NCI-H510A treated with DMSO at 0.1 percent for 48 hours (cell line): Measurements from ENCODE around the gene MMUT.
"Not testable (repeated sequence)": the region's sequence is repeated elsewhere in the genome, so short reads cannot be mapped to it uniquely, and the experiment has no call there.

ENCODE experiments used
- DNase-seq: peaks from one replicate; lab custom pipeline; 2025; lab: John Stamatoyannopoulos, UW

Gene MMUT

DNA sequence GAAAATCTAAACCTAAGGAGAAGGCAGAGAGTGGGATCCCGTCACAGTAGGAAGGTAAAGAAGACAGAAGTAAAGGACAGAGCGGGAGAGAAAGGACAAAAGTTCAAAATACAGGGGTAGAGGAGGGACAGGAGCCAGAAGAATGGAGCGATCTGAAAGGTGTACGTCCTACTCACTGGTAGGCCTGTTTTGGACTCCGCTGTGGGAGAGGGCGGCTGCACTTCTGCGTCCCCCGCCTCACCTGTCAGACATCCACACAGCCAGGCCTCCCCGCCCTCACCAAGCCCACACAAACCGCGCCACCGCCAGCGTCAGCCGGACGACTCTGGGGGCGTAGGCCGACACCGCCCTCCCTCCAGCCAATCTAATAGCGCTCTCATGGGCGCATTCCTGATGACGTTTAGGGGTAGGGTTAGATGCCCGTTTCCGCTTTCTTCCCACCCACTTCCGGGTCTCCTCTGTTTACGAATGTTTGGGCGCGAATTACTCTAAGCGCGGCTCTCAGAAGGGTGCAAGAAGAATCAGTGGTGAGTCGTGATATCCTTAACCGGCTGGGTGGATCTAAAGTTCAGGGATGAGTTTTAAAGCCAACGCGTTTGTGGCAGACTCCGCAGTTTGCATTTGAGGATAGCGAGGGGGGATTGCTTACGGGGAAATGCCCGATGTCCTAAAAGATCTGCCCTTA is at the start of gene MMUT, which contains the start of gene CENPQ:
TSS of gene MMUT (minus strand) at position 327 of the 685 bp plus-strand sequence. CDS start 3,787 bp downstream, outside the sequence.
TSS of gene CENPQ (plus strand) at position 444 of the 685 bp plus-strand sequence. CDS start 6,807 bp downstream, outside the sequence.
- DNase-seq = peak; percentile 96

DNA sequence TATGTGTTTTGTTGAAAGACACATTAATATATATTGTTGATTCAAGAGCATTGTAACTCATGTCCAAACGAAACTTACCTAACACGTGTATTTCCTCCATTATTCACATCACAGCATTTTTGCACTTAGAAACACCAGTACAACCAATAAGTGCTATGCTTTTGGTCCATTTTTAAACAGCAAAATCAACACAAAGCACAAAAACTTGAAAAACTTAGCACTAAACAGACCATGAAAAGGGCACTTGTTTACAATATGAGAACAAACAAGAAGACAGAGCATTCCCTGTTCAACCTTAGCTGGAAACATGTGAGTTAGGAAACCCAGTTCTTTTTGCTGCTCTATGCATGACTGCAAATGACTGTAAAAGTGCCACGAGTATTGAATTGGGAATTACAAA is 46.3 kb upstream of the MMUT start:
- DNase-seq = no peak

DNA sequence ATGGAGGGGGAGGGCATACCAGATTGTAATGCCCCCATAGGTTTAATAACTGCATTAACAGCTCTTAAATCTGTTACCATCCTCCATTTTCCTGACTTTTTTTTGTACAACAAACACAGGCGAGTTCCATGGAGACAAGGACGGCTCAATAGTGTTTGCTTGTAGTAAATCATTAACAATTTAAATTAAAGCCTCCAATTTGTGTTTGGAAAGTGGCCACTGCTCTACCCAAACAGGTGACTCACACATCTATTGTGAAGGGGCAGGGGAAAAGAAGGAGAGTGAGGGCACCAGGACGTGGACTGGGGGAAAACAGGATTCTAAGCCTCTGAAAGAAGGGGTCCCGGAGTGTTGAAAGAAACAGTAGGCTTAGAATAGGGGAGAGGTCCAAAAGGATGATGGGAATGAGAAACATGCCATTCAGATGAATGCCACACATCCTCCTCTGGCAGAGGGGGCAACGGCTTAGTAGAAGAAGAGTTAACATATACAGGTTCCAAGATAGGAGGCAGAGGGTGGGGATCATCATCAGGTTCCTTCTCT is 43.6 kb upstream of the MMUT start:
- DNase-seq = no peak

DNA sequence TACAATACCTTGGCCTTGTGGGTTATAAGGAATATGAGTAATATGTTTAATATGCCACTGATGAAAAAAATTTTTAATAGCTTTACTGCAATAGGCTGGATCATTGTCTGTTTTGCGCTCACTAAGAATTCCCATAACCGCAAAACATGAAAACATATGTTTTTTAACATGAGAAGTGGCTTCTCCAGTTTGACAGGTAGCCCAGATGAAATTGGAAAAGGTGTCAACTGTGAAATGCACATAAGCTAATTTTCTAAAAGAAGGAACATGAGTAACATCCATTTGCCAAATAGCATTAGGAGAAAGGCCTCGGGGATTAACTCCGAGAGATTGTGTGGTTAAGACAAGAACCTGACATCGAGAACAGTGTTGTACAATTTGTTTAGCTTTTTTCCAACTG is 41.6 kb upstream of the MMUT start:
- no peak for DNase-seq

DNA sequence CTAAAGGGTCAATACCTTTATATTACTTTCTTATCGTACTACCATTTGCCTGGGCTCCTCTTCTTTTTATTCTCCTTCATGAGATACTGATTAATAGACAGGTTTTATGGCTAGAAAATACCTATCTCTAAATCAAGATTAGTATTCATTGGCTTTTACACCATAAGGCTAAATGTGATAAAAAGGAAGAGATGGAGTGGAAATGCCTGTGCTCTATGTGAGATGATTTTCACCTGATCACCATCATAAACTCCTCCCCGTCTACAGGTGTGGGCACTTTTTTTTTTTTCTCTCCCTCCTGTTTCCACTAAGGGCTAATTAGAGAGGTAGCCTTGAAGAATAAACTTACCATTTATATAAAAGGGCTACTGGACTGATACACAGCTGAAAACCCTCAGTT is 36.6 kb upstream of the MMUT start, which contains the start of gene GLYATL3:
TSS of gene GLYATL3 (plus strand) at position 301 of the 400 bp plus-strand sequence. CDS start 12,068 bp downstream, outside the sequence.
- DNase-seq = no peak

DNA sequence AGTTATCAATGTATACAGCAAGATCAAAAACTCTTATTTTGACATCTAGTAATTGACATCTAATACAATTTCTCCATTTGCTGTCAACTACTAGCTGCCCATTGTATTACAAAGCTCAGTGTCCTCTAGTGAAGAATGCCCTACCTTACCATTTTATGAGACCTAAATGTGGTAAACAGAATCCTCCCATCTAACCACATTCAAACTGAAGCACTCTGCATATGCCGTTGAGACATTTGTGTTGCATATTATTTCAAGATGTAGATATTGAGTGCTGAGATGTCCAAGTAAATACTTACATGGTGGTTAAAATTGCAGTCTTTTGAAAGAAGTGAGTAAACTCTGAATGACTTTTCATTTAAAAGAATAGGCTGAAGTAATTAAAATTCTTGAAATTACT is 36.1 kb upstream of the MMUT start:
- no peak for DNase-seq

DNA sequence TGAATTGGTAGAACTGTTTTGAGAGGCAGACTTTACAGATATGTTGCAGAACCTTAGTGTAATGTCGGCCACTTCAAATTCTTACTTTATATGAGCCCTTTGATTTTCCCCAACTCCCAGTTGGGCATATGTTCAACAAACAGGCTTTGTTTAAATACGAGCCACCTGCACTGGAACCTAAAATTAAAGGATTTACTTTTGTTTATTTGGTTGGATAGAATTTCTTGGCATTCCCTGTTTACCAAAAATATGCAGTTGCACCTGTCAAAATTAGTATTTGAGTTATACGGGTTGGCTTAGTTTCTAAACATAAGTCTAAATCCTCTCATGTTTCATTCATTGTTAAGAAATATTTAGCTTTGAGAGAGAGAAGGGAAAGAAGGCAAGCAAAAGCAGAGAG is 34.3 kb upstream of the MMUT start:
- no peak for DNase-seq

DNA sequence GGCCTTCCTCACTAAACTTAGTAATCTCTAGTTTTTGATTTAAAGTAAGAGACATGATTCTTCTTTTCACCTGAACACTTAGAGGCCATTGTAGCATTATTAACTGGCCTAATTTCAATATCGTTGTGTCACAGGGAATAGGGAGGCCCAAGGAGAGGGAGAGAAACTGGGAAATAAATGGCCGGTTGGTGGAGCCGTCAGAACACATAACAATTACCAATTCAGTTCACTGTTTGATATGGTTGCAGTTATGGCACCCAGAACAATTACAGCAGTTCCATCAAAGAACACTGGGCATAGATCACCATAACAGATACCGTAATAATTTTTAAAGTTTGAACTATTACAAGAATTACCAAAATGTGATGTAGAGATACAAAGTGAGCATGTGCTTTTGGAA is 27.6 kb upstream of the MMUT start:
- no peak for DNase-seq

DNA sequence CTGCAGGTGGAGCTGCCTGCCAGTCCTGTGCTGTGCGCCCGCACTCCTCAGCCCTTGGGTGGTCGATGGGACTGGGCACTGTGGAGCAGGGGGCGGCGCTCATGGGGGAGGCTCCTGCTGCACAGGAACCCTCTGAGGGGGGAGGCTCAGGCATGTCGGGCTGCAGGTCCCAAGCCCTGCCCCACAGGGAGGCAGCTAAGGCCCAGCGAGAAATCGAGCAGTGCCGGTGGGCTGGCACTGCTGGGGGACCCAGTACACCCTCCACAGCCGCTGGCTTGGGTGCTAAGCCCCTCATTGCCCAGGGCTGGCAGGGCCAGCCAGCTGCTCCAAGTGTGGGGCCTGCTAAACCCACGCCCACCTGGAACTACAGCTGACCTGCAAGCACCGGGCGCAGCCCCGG is 20.3 kb upstream of the MMUT start:
- DNase-seq = not testable (repeated sequence)

DNA sequence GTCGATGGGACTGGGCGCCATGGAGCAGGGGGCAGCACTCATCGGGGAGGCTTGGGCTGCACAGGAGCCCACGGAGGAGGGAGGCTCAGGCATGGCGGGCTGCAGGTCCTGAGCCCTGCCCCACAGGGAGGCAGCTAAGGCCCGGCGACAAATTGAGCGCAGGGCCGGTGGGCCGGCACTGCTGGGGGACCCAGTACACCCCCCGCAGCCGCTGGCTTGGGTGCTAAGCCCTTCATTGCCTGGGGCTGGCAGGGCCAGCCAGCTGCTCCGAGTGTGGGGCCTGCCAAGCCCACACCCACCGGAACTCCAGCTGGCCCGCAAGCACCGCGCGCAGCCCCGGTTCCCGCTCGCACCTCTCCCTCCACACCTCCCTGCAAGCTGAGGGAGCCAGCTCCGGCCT is 18.8 kb upstream of the MMUT start:
- not testable (repeated sequence) for DNase-seq

DNA sequence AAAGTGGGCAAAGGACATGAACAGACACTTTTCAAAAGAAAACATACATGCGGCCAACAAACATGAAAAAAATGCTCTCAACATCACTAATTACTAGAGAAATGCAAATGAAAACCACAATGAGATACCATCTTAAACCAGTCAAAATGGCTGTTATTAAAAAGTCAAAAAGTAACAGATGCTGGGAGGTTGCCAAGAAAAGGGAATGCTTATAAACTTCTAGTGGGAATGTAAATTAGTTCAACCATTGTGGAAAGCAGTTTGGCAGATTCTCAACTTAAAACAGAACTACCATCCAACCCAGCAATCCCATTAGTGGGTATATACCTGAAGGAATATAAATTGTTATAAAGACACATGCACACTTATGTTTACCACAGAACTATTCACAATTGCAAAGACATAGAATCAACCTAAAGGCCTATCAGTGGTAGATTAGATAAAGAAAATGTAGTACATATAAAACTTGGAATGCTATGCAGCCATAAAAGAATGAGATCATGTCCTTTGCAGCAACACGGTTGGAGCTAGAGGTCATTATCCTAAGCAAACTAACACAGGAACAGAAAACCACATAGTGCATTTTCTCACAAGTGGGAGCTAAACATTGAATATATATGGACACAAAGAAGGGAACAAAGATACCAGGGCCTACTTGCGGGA is 16.4 kb upstream of the MMUT start:
- DNase-seq = no peak

DNA sequence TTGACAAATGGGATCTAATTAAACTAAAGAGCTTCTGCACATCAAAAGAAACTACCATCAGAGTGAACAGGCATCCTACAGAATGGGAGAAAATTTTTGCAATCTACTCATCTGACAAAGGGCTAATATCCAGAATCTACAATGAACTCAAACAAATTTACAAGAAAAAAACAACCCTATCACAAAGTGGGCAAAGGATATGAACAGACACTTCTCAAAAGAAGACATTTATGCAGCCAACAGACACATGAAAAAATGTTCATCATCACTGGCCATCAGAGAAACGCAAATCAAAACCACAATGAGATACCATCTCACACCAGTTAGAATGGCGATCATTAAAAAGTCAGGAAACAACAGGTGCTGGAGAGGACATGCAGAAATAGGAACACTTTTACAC is 13.5 kb upstream of the MMUT start:
- DNase-seq = not testable (repeated sequence)

DNA sequence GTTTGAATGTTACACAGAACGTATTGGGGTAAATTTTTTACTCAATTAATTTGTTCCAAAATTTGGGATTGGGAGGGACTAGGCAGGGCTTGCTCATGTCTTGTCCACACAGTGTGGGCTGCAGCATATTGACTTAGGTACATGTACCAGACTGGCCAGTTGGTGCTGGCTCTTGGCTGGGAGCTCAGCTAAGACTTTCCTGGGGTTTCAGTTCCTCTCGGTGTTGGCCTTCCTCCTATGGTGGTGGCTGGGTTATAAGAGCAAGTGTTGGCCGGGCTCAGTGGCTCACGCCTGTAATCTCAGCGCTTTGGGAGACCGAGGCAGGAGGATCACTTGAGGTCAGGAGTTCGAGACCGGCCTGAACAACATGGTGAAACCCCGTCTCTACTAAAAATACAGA is 5.0 kb upstream of the MMUT start:
- no peak for DNase-seq

DNA sequence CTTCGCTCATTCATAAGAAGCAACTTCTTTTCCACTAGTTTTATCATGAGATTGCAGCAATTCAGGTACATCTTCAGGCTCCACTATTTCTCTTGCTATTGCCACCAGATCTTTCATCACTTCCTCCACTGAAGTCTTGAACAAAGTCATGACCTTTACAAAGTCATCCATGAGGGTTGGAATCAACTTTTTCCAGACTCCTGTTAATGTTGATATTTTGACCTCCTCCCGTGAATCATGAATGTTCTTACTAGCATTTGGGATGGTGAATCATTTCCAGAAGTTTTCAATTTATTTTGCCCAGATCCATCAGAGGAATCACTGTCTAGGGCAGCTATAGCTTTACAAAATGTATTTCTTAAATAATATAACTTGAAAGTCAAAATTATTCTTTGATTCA is 1.6 kb upstream of the MMUT start:
- no peak for DNase-seq

DNA sequence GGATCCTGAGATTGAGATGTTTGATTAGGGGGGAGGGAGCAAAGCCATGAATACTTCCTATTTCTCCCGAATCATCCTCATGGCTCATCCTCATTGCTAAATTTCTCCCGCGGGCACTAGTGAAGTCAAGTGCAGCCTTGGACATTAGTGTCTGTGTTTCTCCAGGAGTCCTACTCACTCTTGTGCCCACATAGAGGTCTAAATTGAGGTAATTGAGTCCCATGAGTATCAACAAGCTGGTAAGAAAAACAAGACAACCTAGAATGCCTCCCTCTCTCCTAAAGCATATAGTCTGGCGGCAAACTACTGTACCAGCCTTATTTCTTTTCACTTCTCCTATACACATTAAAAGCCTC is 537 bp upstream of the MMUT start:
- peak; percentile 14 for DNase-seq

DNA sequence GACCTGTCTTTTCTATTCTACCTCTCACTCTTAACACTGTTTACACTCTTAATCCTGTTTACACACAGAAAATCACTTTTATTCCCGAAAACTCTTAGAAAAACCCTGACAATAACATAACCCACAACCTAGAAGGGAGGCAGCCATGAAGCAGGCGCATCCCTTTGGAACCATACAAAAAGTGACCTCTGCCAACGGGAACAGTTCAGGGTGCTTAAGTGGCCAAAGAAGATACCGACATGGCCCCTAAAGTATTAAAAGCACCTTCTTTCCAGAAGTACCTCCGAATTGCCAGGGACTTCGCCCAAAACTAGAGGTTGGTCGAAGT is 490 bp downstream of the MMUT start:
- no peak for DNase-seq

DNA sequence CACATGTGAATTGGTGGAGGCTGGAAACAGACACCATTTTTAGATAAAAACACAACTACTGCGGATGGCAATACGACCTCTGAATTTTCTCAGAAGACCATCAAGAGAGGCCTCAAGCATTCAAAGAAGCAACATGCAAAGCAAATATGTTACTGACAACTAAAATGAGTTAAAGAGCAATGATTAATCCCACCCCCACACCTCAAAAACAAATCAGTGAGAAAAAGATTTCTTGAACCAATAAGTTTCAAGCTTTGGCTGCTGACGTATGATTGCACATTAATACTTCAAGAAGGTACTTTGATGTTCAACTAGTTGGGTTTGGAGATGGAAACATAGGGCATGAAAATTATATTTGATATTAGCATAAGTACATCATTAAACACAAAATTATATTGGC is 982 bp downstream of the MMUT start:
- DNase-seq = no peak

DNA sequence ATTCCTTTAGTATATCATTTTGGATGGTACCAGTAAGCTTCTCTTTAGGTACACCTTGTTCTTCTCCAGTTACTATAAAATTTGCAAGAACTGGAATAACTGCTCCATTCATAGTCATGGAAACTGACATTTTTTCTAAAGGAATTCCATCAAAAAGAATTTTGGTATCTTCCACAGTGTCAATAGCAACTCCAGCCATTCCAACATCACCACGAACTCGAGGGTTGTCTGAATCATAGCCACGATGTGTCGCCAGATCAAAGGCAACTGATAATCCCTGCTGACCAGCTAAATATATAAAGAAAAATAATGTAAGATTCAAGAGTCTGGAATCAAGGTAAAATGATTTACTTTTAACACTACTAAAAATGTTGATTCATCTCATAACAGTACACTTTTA is 5.3 kb downstream of the MMUT start:
- DNase-seq = no peak

DNA sequence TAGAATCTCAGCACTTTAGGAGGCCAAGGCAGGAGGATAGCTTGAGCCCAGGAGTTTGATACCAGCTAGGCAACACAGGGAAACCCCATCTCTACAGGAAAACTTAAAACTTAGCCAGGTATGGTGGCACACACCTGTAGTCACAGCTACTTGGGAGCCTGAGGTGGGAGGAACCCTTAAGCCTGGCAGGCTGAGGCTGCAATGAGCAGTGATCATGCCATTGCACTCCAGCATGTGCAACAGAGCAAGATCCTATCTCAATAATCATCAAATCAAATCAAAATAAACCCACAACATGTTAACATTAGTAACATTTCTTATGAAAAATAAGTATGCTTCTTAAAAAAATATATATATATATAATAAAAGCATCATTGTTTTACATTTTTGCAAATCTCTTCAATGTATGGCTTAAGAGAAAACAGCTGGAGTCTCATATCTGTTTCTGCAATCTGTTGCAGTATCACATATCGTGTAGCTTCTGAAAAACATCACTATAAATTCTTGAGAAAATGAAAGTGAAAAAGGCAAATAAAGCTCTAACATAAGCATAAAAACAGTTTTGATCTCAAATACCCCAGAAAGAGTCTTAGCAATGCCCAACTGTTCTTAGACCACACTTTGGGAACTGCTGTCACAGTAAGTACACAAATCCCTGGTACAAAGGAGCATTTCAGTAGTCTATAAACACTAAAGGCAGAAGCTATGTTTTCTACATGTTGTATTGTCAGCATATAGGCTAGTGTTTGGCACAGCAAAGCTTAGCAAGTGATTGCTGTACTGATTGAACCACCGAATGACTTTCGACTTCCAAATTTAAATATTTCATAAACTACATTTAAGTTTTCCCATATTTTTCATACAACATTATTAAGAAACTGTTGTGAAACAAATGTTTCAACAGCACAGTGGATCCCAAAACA is 8.0 kb downstream of the MMUT start:
- no peak for DNase-seq

DNA sequence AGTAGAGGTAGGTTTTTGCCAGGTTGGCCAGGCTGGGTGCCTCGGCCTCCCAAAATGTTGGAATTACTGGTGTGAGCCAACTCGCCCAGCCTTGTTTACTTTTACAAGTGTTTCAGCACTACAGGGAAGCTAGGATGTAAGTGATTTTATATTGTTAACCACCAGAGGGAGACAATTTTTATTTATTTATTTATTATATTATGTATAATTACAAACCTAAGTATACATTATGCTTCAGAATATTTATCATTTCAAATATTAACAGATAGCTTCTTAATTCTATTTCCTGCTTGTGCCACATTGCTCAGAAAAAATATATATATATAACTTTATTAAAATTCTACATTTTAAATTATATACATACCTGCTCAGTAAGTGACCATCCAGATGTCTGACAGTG is 9.8 kb downstream of the MMUT start:
- DNase-seq = peak; percentile 46

DNA sequence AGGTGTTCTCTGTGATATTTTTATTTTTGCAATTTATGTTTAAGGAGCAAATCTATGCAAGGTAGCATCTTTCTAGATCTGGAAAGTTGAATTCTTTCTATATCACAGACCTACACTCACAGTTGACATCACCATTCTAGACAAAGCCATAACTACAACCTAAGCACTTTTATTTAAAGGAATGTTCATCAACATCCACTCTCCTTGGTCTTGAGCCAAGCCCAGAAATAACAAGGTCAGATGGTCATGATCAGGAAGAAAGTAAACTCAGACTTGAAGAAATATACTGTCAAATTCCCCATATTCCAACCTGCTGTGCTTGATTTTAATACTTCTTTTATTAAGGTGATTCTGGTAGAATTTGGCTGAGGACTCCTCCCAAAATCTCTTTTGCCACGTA is 32.2 kb downstream of the MMUT start:
- DNase-seq = no peak

DNA sequence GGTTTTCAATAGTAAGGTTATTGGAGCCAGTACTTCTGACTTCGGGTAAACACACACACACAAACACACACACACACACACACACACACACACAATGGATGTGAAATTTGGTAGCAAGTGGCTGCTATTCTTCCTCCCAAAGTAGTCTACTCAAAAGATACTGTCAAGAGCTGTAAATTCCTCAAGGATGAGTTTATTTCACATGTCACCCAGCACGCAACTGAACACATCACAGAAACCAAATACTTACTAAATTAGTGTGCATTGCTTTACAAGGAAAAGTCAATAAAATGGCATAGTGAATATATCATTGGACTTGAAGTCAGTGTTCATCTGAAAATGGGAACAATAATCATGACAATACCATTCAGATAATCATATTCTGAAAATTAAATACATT is 32.9 kb downstream of the MMUT start:
- DNase-seq = no peak

DNA sequence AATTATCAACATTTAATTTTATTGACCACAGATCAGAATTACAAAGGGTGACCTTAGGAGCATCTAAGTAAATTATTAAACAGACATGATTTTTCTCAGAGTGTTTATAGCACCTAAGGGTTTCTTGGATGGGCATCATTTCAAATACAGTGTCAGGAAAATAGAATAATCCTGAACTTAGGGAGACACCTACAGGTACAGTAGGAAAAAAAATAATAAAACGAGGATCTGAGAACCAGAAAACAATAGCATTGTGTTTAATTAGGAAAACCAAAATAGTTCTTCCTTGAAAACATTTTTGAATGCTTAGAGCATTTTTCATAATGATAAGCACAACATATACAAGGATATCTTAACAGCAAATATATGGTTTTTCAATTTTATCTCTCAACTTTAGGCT is 39.2 kb downstream of the MMUT start:
- DNase-seq = peak; percentile 50
